Spinal cord (tissue), 10 donors: ENCODE measurements around the gene MBD4. TPM values are rescaled to one million over a fixed set of nuclear protein-coding genes. Genes with fewer than 3 reads are reported as not detected.
A peak's percentile ranks its signal among the peaks of the same experiment; 100 is the strongest.
"Not testable (repeated sequence)": the region's sequence is repeated elsewhere in the genome, so short reads cannot be mapped to it uniquely, and the experiment has no call there.

Experiments used
- DNase-seq, 6 donors: peaks; one replicate each; pipeline versions ENCODE4 v3.0.0 to v3.0.0-alpha.2; 2013 to 2015; ENCODE audit warnings: low spot score in 6 of 6, low read depth in 4 of 6
- H3K27ac ChIP-seq: one replicate; pipeline ENCODE4 v1.5.1; 2013; ENCODE audit warnings: low read depth, low read length, control low read depth
- H3K27me3 ChIP-seq: one replicate; pipeline ENCODE4 v1.6.1; 2013; ENCODE audit warnings: low read length; ENCODE audit not compliant: control insufficient read depth, insufficient read depth
- H3K36me3 ChIP-seq: one replicate; pipeline ENCODE4 v1.6.1; 2013; ENCODE audit warnings: low read length; ENCODE audit not compliant: control insufficient read depth, insufficient read depth
- H3K4me1 ChIP-seq: one replicate; pipeline ENCODE4 v1.6.1; 2013; ENCODE audit warnings: low read length; ENCODE audit not compliant: control insufficient read depth, insufficient read depth
- H3K4me3 ChIP-seq: one replicate; pipeline ENCODE4 v1.5.1; 2013; ENCODE audit warnings: low read depth, low read length, control low read depth
- H3K9me3 ChIP-seq: one replicate; pipeline ENCODE4 v1.6.1; 2013; ENCODE audit warnings: low read length; ENCODE audit not compliant: control insufficient read depth, insufficient read depth
- WGBS: methylation state at CpG from one replicate; pipeline ENCODE4 v1.1.5; 2013; ENCODE audit warnings: missing lambda C conversion rate; ENCODE audit not compliant: insufficient coverage; 5-methylcytosine and 5-hydroxymethylcytosine counted together
- polyA plus RNA-seq, 2 donors: library from polyadenylated mRNA; unstranded; fragments of 120-200 nt; gene quantifications; one replicate each; pipeline ENCODE4 v1.2.1, GENCODE V29; 2013; ENCODE audit not compliant: insufficient read length in 2 of 2
- total RNA-seq, 2 donors: library from RNA; depleted of rRNA in 1 of 2; stranded (reverse); fragments of 120-200 nt in 1 of 2; fragments of >200 nt in 1 of 2; gene quantifications; one replicate each; pipeline versions ENCODE4 v1.2.3 to v1.2.4, GENCODE V29; 2013 to 2014
- donor health status: healthy.

Gene MBD4
- total and polyA plus RNA-seq, 4 donors = 25.1 to 35.2 (median 31.2) TPM

GRCh38 chr3:129482721-129483120, 43.0 kb upstream of the MBD4 start:
- Histone ChIP-seq H3K4me1 (peaks cover 47% of the 10 kb centered on the region), H3K36me3 (peaks cover 30% of the 10 kb centered on the region), H3K27ac (no peak overlapping the region), H3K9me3 (no peaks in the 10 kb centered on the region), H3K4me3 (no peak overlapping the region), H3K27me3 (no peaks in the 10 kb centered on the region)
- no peak for DNase-seq
- no CpG with 5 or more reads among the region's 1 CpG for WGBS

- peaks cover 36% of the 10 kb centered on the region for H3K36me3 ChIP-seq
- peak in 4 of 6 donors; percentile 35 to 73 (median 51) for DNase-seq
- peak overlapping the region; percentile 26 for H3K27ac ChIP-seq
Measured at GRCh38 chr3:129481766-129482332, 42.1 kb upstream of the MBD4 start.

GRCh38 chr3:129481225-129481765, 41.5 kb upstream of the MBD4 start:
- H3K36me3 ChIP-seq = peaks cover 41% of the 10 kb centered on the region
- WGBS = 45% methylated on average over 2 of the region's 11 CpGs
- H3K4me1 ChIP-seq = peaks cover 35% of the 10 kb centered on the region
- peak overlapping the region; percentile 25 for H3K27ac ChIP-seq
- not testable (repeated sequence) for H3K27me3 ChIP-seq, H3K4me3 ChIP-seq, H3K9me3 ChIP-seq
- peak in 4 of 6 donors; percentile 41 to 88 (median 68) for DNase-seq

More at GRCh38 chr3:129481766-129482332, 42.1 kb upstream of the MBD4 start:
- WGBS = 47% methylated on average over 8 of the region's 12 CpGs
- Histone ChIP-seq H3K9me3 (no peaks in the 10 kb centered on the region), H3K27me3 (no peaks in the 10 kb centered on the region), H3K4me3 (no peak overlapping the region), H3K4me1 (peaks cover 39% of the 10 kb centered on the region)

GRCh38 chr3:129476586-129476985, 36.8 kb upstream of the MBD4 start:
- H3K27me3 ChIP-seq = no peaks in the 10 kb centered on the region
- peaks cover 12% of the 10 kb centered on the region for H3K4me1 ChIP-seq
- no peaks in the 10 kb centered on the region for H3K9me3 ChIP-seq
- H3K4me3 ChIP-seq = no peak overlapping the region
- no peak for DNase-seq
- H3K36me3 ChIP-seq = peaks cover 27% of the 10 kb centered on the region
- no peak overlapping the region for H3K27ac ChIP-seq
- WGBS = 100% methylated on average over 3 of the region's 6 CpGs

- no peak for DNase-seq
- WGBS = no CpG with 5 or more reads among the region's 3 CpGs
- no peak overlapping the region for H3K4me3 ChIP-seq
- no peaks in the 10 kb centered on the region for H3K27me3 ChIP-seq
- H3K27ac ChIP-seq = no peak overlapping the region
- peaks cover 6% of the 10 kb centered on the region for H3K4me1 ChIP-seq
- H3K9me3 ChIP-seq = no peaks in the 10 kb centered on the region
- H3K36me3 ChIP-seq = peaks cover 26% of the 10 kb centered on the region
Measured at GRCh38 chr3:129475863-129476262, 36.1 kb upstream of the MBD4 start.

GRCh38 chr3:129474984-129475804, 35.4 kb upstream of the MBD4 start:
- Histone ChIP-seq H3K27ac (no peak overlapping the region), H3K4me1 (no peaks in the 10 kb centered on the region), H3K36me3 (peaks cover 27% of the 10 kb centered on the region), H3K27me3 (no peaks in the 10 kb centered on the region), H3K4me3 (no peak overlapping the region), H3K9me3 (no peaks in the 10 kb centered on the region)
- DNase-seq = no peak
- over 99% methylated on average over 9 of the region's 10 CpGs for WGBS

GRCh38 chr3:129473769-129474152, 34.0 kb upstream of the MBD4 start:
- WGBS = 80% methylated on average over 1 of the region's 4 CpGs
- no peaks in the 10 kb centered on the region for H3K4me1 ChIP-seq
- no peaks in the 10 kb centered on the region for H3K27me3 ChIP-seq
- no peak overlapping the region for H3K4me3 ChIP-seq
- H3K36me3 ChIP-seq = peaks cover 24% of the 10 kb centered on the region
- H3K27ac ChIP-seq = no peak overlapping the region
- DNase-seq = no peak
- no peaks in the 10 kb centered on the region for H3K9me3 ChIP-seq

- H3K4me3 ChIP-seq = no peak overlapping the region
- peaks cover 22% of the 10 kb centered on the region for H3K36me3 ChIP-seq
- H3K27ac ChIP-seq = no peak overlapping the region
- no peak for DNase-seq
- WGBS = 86% methylated on average over 1 of the region's 4 CpGs
- no peaks in the 10 kb centered on the region for H3K9me3 ChIP-seq
- H3K4me1 ChIP-seq = no peaks in the 10 kb centered on the region
- no peaks in the 10 kb centered on the region for H3K27me3 ChIP-seq
Measured at GRCh38 chr3:129473067-129473768, 33.5 kb upstream of the MBD4 start.

- Histone ChIP-seq H3K27ac (no peak overlapping the region), H3K27me3 (no peaks in the 10 kb centered on the region), H3K36me3 (peaks cover 22% of the 10 kb centered on the region), H3K9me3 (no peaks in the 10 kb centered on the region), H3K4me1 (no peaks in the 10 kb centered on the region), H3K4me3 (no peak overlapping the region)
- WGBS = 100% methylated on average over 1 of the region's 2 CpGs
- DNase-seq = no peak
Measured at GRCh38 chr3:129470861-129471260, 31.1 kb upstream of the MBD4 start.
